ENCODE data around the gene UBXN6. TPM values are rescaled to one million over a fixed set of nuclear protein-coding genes. Genes with fewer than 3 reads are reported as not detected.

The UBXN6 gene
- total RNA-seq, 1 experiment from 2014 or later: 76.5 TPM

DNA sequence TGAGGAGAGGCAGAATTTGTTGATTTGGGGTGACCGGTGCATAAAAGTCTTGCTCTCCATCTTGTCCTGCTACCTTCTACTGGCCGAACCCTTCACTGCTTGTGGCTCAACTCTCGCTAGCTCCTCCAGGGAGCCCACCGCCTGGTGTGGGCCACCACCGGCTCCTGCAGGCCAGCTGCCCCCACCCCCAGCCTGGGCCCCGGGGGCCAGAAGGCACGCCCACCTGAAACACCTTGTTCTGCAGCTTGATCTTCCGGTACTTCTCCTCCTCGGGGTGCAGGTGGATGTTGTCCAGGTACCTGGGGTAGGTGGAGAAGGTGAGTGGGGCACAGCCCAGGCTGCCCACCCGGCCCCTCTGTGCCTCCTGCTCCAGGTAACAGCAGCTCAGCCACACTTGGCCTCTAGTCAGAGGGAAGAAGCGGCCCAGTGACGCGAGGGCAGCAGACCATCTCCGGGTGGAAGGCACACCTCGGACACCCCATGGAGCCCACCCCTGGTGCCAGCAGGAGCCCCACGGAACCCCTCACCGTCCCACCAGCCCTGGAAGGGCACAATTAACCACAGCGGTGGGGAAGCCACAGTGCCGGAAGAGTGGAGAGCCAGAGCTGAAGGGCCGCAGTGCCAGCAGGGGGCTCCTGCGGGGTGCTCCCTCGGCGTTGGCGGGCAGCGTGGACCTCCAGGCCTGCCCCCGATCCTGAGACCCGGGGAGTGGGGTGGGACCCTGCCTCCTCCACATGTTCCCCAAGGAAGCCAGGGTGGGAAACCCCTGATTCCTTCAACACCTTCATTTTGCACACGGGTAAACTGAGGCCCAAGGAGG lies 10.1 kb downstream of the UBXN6 start:
- Histone ChIP-seq H3K4me1 (ENCODE audit: control insufficient read depth in 1 of 2, insufficient read depth in 2 of 2, low read length in 2 of 2) (no peaks in the 10 kb centered on the region), H3K4me3 (replicated peaks in 1 of 2; ENCODE audit: low read depth in 1 of 2, low read length in 2 of 2) (no peak overlapping the region), H4K20me1 (ENCODE audit: insufficient read depth) (no peaks in the 10 kb centered on the region), H3K79me2 (ENCODE audit: insufficient read depth, low read length) (no peaks in the 10 kb centered on the region), H3K9me3 (ENCODE audit: control insufficient read depth in 1 of 2, insufficient read depth in 1 of 2, low read depth in 1 of 2, low read length in 2 of 2) (no peaks in the 10 kb centered on the region), H3K27ac (ENCODE audit: low read depth, low read length) (no peak overlapping the region), H2AFZ (ENCODE audit: low read depth, low read length, poor library complexity, severe bottlenecking) (no peak overlapping the region), H3K9me2 (ENCODE audit: insufficient read depth) (no peaks in the 10 kb centered on the region), H3K27me3 (ENCODE audit: insufficient read depth, low read length) (no peaks in the 10 kb centered on the region), H3K9ac (ENCODE audit: low read length) (no peak overlapping the region), H3K36me3 (ENCODE audit: control insufficient read depth in 1 of 2, insufficient read depth in 2 of 2, low read length in 2 of 2) (peaks cover 5 to 20% of the 10 kb centered on the region in 2 experiments), H3K4me2 (ENCODE audit: low read length) (no peak overlapping the region)
- RAD21 ChIA-PET (ENCODE audit: low non-redundant PET in 1 of 2, low total read pairs in 2 of 2, uncharacterized antibody in 2 of 2, unreplicated experiment in 2 of 2): no interaction called here
- CTCF ChIA-PET: no interaction called here
- POLR2A ChIA-PET: no interaction called here
- ATAC-seq: no peak
- intact Hi-C loops (cut with micrococcal nuclease): no loop called here
- BruUV-seq (replicated peaks): no TSS peak
- no peak for DNase-seq (ENCODE audit: low read depth, low spot score)
- TF ChIP-seq, protein P1, sequence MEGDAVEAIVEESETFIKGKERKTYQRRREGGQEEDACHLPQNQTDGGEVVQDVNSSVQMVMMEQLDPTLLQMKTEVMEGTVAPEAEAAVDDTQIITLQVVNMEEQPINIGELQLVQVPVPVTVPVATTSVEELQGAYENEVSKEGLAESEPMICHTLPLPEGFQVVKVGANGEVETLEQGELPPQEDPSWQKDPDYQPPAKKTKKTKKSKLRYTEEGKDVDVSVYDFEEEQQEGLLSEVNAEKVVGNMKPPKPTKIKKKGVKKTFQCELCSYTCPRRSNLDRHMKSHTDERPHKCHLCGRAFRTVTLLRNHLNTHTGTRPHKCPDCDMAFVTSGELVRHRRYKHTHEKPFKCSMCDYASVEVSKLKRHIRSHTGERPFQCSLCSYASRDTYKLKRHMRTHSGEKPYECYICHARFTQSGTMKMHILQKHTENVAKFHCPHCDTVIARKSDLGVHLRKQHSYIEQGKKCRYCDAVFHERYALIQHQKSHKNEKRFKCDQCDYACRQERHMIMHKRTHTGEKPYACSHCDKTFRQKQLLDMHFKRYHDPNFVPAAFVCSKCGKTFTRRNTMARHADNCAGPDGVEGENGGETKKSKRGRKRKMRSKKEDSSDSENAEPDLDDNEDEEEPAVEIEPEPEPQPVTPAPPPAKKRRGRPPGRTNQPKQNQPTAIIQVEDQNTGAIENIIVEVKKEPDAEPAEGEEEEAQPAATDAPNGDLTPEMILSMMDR (IDR thresholded peaks at IDR 0.05 in 2 of 3, conservative IDR thresholded peaks at IDR 0.05 in 1 of 3; ENCODE audit: borderline replicate concordance in 1 of 3, insufficient read depth in 1 of 3, low read depth in 2 of 3, low read length in 2 of 3): no peak
- TF ChIP-seq YY1 (IDR thresholded peaks at IDR 0.05; ENCODE audit: extremely low read depth, insufficient replicate concordance, low read depth, low read length): no peak
- TF ChIP-seq, protein P2, sequence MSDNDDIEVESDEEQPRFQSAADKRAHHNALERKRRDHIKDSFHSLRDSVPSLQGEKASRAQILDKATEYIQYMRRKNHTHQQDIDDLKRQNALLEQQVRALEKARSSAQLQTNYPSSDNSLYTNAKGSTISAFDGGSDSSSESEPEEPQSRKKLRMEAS (IDR thresholded peaks at IDR 0.05): no peak
- TF ChIP-seq SIN3A (IDR thresholded peaks at IDR 0.05; ENCODE audit: low read depth): no peak
- no peak for TF ChIP-seq CEBPB (IDR thresholded peaks at IDR 0.05; ENCODE audit: low read depth)
- TF ChIP-seq EGR1 (IDR thresholded peaks at IDR 0.05; ENCODE audit: low read depth): no peak
- TF ChIP-seq, protein P3, sequence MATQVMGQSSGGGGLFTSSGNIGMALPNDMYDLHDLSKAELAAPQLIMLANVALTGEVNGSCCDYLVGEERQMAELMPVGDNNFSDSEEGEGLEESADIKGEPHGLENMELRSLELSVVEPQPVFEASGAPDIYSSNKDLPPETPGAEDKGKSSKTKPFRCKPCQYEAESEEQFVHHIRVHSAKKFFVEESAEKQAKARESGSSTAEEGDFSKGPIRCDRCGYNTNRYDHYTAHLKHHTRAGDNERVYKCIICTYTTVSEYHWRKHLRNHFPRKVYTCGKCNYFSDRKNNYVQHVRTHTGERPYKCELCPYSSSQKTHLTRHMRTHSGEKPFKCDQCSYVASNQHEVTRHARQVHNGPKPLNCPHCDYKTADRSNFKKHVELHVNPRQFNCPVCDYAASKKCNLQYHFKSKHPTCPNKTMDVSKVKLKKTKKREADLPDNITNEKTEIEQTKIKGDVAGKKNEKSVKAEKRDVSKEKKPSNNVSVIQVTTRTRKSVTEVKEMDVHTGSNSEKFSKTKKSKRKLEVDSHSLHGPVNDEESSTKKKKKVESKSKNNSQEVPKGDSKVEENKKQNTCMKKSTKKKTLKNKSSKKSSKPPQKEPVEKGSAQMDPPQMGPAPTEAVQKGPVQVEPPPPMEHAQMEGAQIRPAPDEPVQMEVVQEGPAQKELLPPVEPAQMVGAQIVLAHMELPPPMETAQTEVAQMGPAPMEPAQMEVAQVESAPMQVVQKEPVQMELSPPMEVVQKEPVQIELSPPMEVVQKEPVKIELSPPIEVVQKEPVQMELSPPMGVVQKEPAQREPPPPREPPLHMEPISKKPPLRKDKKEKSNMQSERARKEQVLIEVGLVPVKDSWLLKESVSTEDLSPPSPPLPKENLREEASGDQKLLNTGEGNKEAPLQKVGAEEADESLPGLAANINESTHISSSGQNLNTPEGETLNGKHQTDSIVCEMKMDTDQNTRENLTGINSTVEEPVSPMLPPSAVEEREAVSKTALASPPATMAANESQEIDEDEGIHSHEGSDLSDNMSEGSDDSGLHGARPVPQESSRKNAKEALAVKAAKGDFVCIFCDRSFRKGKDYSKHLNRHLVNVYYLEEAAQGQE (IDR thresholded peaks at IDR 0.05; ENCODE audit: low read depth): no peak
- no peak for TF ChIP-seq POLR2A (IDR thresholded peaks at IDR 0.05; ENCODE audit: borderline replicate concordance, extremely low read depth, insufficient read depth, insufficient read length)
- TF ChIP-seq, protein P4, sequence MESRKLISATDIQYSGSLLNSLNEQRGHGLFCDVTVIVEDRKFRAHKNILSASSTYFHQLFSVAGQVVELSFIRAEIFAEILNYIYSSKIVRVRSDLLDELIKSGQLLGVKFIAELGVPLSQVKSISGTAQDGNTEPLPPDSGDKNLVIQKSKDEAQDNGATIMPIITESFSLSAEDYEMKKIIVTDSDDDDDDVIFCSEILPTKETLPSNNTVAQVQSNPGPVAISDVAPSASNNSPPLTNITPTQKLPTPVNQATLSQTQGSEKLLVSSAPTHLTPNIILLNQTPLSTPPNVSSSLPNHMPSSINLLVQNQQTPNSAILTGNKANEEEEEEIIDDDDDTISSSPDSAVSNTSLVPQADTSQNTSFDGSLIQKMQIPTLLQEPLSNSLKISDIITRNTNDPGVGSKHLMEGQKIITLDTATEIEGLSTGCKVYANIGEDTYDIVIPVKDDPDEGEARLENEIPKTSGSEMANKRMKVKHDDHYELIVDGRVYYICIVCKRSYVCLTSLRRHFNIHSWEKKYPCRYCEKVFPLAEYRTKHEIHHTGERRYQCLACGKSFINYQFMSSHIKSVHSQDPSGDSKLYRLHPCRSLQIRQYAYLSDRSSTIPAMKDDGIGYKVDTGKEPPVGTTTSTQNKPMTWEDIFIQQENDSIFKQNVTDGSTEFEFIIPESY (IDR thresholded peaks at IDR 0.05; ENCODE audit: extremely low read depth, insufficient replicate concordance, low read length): no peak
- no peak for TF ChIP-seq EZH2 (IDR thresholded peaks at IDR 0.05)
- TF ChIP-seq RAD21 (IDR thresholded peaks at IDR 0.05; ENCODE audit: low read depth): no peak
- TF ChIP-seq TCF7L2 (IDR thresholded peaks at IDR 0.05; ENCODE audit: borderline replicate concordance, extremely low read depth, insufficient read depth, insufficient read length): no peak
- TF ChIP-seq ZNF274 (IDR thresholded peaks at IDR 0.05; ENCODE audit: low read depth, low read length): no peak
- TF ChIP-seq EZH2phosphoT487 (IDR thresholded peaks at IDR 0.05; ENCODE audit: borderline replicate concordance): no peak
- TF ChIP-seq ZFX (IDR thresholded peaks at IDR 0.05): no peak
